ENCODE measurements around the gene CDC20B.
"Not testable (repeated sequence)": the region's sequence is repeated elsewhere in the genome, so short reads cannot be mapped to it uniquely, and the experiment has no call there.

Gene CDC20B

GRCh38 chr5:55101556-55102276, 71.3 kb downstream of the CDC20B start:
- no peak for DNase-seq

DNA sequence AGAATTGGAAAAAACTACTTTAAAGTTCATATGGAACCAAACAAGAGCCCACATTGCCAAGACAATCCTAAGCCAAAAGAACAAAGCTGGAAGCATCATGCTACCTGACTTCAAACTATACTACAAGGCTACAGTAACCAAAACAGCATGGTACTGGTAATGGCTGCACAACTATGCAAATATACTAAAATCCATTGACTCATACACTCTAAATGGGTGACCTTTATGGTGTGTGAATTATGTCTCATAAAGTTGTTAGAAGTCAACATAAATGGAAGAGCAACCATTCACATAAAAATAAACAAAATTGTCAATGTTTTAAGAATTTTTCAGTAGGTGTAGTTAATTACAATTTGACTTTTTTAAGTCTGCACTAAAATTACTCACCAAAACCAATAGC, 71.8 kb downstream of the CDC20B start:
- not testable (repeated sequence) for DNase-seq

DNA sequence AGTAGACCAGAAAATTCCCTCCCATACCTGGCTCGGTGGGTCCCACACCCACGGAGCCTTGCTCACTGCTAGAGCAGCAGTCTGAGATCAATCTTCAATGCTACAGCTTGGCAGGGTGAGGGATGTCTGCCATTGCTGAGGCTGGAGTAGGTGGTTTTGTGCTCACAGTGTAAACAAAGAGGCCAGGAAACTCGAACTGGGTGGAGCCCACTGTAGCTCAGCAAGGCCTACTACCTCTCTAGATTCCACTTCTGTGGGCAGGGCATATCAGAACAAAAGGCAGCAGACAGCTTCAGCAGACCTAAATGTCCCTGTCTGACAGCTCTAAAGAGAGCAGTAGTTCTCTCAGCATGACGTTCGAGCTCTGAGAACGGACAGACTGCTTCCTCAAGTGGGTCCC, 76.1 kb downstream of the CDC20B start:
- DNase-seq, result peak; percentile 68

- DNase-seq, result no peak
Measured at GRCh38 chr5:55096182-55096581, 76.8 kb downstream of the CDC20B start.

GRCh38 chr5:55091011-55091410, 82.0 kb downstream of the CDC20B start:
- not testable (repeated sequence) for DNase-seq

DNA sequence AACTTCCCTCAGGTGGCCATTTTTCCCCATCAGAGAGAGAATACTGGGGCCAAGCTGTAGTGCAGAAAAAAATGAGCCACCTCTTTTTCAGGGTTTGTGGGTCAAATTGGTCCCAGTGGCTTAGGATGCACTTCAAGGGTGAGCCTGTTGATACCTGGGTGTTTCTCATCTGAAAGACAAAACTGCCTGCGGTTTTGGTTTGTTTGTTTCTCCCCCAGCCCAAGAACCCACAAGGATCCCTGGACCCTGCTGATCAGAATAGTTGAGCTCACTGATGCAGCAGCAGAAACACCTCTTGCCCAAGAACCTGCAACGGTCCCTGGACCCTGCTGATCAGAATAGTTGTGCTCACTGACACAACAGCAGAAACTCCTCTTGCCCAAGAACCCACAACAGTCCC, 83.7 kb downstream of the CDC20B start:
- DNase-seq, result not testable (repeated sequence)

GRCh38 chr5:55081541-55081940, 91.4 kb downstream of the CDC20B start:
- no peak for DNase-seq

- DNase-seq, result no peak
Measured at GRCh38 chr5:55073211-55073610, 99.8 kb downstream of the CDC20B start.

GRCh38 chr5:55072666-55073065, 100.3 kb downstream of the CDC20B start:
- DNase-seq, result no peak

GRCh38 chr5:55071413-55071812, 101.6 kb downstream of the CDC20B start:
- DNase-seq, result no peak

GRCh38 chr5:55070968-55071367, 102.0 kb downstream of the CDC20B start:
- no peak for DNase-seq

DNA sequence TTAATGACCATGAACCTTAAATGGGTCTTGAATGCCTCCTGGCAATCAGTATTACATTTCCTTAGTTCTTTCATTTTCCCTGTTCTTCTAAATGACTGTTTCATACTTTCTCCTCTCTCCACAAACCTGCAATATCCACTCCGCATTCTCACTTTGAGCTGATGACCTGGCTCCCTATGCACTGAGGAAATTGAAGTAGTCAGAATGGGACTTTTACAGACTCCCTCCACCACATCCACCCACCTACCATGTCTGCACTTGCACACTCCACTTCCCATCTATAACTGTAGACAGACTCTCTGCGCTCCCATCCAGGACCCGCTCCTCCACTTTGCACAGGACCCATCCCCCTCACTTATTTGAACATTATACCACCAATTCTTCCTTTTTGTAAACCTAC, 106.7 kb downstream of the CDC20B start:
- DNase-seq, result no peak

DNA sequence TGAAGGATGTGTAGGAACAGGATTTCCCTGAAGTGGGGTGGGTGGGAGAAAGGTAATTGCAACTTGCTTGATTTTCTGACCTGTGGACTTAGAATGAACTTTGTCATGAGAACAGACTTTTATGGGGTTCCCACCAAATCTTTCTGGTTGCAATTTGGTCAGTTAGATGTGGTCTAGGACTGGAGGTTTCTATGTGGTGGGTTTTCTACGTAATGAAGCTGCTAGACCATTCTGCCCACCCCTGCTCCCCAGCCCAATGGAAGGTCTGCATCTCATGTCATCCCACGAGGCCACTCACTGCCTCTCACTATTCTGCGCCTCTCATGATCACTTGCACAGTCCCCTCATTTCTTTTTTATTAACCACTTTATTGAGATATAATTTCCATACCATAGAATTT, 108.5 kb downstream of the CDC20B start:
- DNase-seq, result no peak

DNA sequence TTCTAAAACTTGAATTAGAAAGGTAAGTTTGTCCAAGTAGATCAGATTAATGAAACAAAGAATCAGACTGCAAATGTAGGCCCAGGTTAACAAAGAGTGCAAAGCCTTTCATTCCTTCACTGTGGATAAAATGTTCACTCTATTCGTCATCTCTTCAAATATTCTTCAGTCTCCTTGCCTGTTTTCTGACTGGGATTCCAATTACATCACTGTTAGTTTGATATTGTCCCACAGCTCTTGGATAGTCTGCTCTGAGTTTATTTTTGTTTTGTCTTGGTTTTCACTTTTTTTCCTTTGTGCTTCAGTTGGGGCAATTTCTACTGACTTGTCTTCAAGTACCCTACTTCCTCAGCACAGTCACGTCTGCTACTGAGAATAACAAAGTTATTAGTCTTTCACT, 109.1 kb downstream of the CDC20B start:
- DNase-seq, result no peak

DNA sequence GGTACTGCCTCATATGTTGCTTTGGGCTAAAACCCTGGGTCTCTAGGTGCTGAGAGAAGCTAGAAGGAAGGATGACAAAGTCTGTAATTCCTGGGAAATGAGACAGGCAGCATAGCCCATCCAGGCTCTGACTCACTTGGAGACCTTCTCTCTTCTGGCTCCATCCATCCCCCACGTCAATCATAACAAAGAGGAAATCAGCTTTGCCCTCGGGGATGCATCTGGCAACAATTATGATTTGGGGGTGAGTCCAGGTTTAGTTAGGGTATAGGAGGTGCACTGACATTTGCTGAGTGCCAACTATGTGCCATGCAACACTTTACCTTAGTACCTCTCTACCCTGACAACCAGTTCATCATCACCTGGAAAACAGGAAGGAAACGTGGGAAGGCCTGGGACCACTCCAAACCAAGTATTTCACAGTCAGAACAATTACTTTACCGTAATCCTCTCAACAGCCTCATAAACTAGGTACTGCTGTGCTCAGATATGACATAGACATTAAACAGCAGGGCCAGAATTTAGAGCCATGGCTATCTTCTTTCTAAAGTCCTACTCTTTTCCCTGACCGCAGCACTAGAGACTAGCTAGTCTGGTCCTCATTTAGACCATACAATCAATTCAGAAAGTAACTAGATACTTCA, 109.6 kb downstream of the CDC20B start:
- no peak for DNase-seq

All from NCI-H2029 treated with DMSO at 0.1 percent for 48 hours (cell line).